HG02938 (cell line): ENCODE data around the gene CD7.

Source experiments
- ATAC-seq: cut with Tn5 transposase; IDR thresholded peaks from one replicate; pipeline ENCODE4 v1.9.1; 2021; ENCODE audit warnings: mild to moderate bottlenecking, moderate library complexity; ENCODE audit not compliant: unreplicated experiment

Gene CD7

GRCh38 chr17:82282239-82283207 lies 34.9 kb downstream of the CD7 start:
- no peak for ATAC-seq

- no peak for ATAC-seq
These were observed 35.7 kb downstream of the CD7 start for GRCh38 chr17:82281502-82282238.

- ATAC-seq, result no peak
These were observed 36.3 kb downstream of the CD7 start for GRCh38 chr17:82281076-82281475.

- no peak for ATAC-seq
These were observed 36.9 kb downstream of the CD7 start for GRCh38 chr17:82280537-82280936.

- ATAC-seq, result no peak
These were observed 38.5 kb downstream of the CD7 start for GRCh38 chr17:82278786-82279391.

GRCh38 chr17:82278308-82278707 lies 39.1 kb downstream of the CD7 start:
- ATAC-seq, result no peak

GRCh38 chr17:82277851-82278250 lies 39.6 kb downstream of the CD7 start:
- ATAC-seq, result no peak

GRCh38 chr17:82276938-82277337 lies 40.5 kb downstream of the CD7 start:
- no peak for ATAC-seq

GRCh38 chr17:82275326-82275725 lies 42.1 kb downstream of the CD7 start:
- ATAC-seq, result no peak

GRCh38 chr17:82274134-82275020 lies 43.0 kb downstream of the CD7 start:
- no peak for ATAC-seq

GRCh38 chr17:82273327-82274133 lies 43.9 kb downstream of the CD7 start, which contains the start of gene CSNK1D:
TSS of gene CSNK1D (minus strand) at chr17:82273700. CDS start at chr17:82273381, 319 bp downstream.
- ATAC-seq, result peak; percentile 69

GRCh38 chr17:82272495-82273326 lies 44.7 kb downstream of the CD7 start:
- no peak for ATAC-seq

GRCh38 chr17:82271401-82271800 lies 46.0 kb downstream of the CD7 start:
- no peak for ATAC-seq

GRCh38 chr17:82270651-82271050 lies 46.8 kb downstream of the CD7 start:
- no peak for ATAC-seq

GRCh38 chr17:82269882-82270500 lies 47.4 kb downstream of the CD7 start:
- ATAC-seq, result no peak

GRCh38 chr17:82269138-82269881 lies 48.1 kb downstream of the CD7 start:
- ATAC-seq, result no peak

- ATAC-seq, result no peak
These were observed 49.6 kb downstream of the CD7 start for GRCh38 chr17:82267575-82268379.
